OCI-M2 (cell line): ENCODE data around the gene SMG9.
"Not testable (repeated sequence)": the region's sequence is repeated elsewhere in the genome, so short reads cannot be mapped to it uniquely, and the experiment has no call there.

Experiments
- DNase-seq: peaks from one replicate; lab custom pipeline; 2025; ENCODE audit not compliant: unreplicated experiment; lab: John Stamatoyannopoulos, UW

The SMG9 gene

GRCh38 chr19:43780706-43781525 is 26.2 kb upstream of the SMG9 start, which contains the start of gene KCNN4:
KCNN4 (minus strand) TSS chr19:43780973; CDS start chr19:43780861, 112 bp downstream.
- DNase-seq, result no peak

- no peak for DNase-seq
Observed at GRCh38 chr19:43779820-43780219, 25.1 kb upstream of the SMG9 start.

- no peak for DNase-seq
Observed at GRCh38 chr19:43779147-43779819, 24.5 kb upstream of the SMG9 start.

- DNase-seq, result no peak
Observed at GRCh38 chr19:43778651-43779050, 23.9 kb upstream of the SMG9 start.

- DNase-seq, result peak; percentile 85
Observed at GRCh38 chr19:43777163-43777695, 22.5 kb upstream of the SMG9 start.

DNA sequence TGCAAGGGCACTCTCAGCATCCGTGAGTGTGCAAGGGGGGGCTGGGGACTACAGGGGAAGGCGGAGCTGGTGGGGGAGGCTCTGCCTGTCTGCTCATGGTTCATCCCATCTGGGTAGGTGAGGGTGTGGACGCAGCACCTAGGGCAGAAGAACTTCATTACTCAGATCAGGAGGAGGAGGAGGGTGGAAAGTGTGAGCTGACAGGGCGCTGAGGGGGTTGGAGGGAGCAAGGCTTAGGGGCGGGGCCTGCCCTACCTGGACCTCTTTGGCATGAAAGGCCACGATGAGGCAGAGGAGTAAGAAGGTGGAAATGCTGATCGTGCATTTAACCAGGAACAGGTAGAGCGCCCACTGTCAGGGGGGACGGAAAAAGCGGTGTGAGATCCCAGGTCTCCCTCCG is 21.5 kb upstream of the SMG9 start:
- DNase-seq, result no peak

GRCh38 chr19:43775299-43775890 is 20.6 kb upstream of the SMG9 start:
- no peak for DNase-seq

DNA sequence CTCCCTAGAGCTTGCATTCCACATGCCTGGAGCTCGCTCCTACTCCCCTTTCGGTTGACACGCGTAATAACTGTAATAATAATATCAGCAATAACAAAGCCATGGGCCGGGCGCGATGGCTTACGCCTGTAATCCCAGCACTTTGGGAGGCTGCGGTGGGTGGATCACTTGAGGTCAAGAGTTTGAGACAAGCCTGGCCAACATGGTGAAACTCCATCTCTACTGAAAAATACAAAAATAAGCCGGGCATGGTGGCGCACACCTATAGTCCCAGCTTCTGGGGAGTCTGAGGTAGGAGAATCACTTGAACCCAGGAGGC is 20.1 kb upstream of the SMG9 start:
- DNase-seq, result not testable (repeated sequence)

GRCh38 chr19:43774103-43774939 is 19.6 kb upstream of the SMG9 start:
- DNase-seq, result peak; percentile 62

DNA sequence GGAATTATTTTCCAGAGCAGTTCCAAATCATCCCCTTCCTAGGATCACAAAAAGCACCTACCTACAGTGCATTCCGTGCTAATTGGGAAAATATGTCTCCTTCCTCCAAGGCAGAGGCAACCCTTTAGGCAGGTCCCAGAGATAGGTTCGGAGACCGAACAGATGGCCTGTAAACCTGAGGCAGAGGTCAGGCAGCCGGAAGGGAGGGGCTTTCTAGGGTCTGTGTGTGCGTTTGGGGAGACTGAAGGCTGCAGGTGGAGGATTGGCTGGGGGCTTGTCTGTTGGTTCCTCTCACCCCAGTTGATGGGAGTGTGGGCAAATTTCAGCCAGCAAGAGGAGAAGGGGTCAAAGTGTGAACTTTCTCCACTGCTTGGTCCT is 19.0 kb upstream of the SMG9 start:
- DNase-seq, result no peak

DNA sequence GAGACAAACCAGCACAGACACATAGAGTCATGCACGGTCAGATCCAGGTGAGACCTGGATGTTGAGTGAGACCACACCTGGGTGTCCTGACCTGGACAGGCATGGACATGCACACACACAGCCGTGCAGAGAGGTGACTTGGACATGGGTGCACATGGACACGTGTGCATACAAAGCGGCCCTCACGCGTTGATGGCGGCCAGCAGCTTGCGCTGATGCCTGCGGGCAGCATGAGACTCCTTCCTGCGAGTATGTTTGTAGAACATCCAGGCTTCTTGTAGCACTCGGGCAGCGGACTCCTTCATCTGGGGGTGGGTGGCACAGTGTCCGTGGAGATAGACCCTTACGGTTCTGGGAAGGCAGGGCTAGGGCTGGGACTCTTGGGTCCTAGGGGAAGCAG is 14.5 kb upstream of the SMG9 start:
- no peak for DNase-seq

DNA sequence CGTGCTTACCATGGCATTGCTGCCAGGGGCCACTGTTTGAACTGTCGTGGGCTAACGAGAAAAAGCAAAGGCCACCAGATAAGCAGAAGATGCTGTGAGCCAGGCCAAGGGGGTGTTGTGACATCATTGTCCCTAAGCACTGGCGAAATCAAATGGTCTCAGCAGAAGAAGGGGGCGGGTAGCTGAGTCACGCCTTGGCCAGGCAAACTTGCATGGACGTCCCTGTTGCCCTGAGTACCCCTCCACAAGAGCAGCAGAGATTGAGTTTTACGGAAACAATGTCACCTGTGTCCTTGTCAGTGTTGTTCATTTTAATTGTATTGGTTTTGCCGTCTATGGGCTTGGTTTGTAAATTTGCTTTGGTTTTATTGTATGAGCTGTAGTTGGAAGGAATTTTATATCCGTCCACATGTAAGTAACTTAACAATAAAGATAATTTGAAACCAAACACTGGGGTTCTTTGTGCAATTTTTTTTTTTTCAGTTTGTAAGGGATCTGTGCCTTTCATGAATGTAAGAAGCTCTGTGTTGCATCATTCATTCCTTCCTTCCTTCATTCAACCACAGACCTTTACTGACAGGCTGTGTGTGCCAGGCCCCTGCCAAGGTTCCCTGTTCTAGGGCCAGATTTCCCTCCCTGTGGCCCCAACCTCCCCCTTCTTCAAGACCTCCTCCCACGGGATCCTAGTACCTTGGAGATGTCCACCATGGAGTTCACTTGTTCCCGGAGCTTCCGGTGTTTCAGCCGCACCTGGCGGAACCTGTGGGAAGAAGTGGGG is 13.7 kb upstream of the SMG9 start:
- DNase-seq, result no peak

- DNase-seq, result no peak
Observed at GRCh38 chr19:43767818-43768217, 13.1 kb upstream of the SMG9 start.

- no peak for DNase-seq
Observed at GRCh38 chr19:43767316-43767715, 12.6 kb upstream of the SMG9 start.

GRCh38 chr19:43766755-43767043 is 11.9 kb upstream of the SMG9 start:
- no peak for DNase-seq

DNA sequence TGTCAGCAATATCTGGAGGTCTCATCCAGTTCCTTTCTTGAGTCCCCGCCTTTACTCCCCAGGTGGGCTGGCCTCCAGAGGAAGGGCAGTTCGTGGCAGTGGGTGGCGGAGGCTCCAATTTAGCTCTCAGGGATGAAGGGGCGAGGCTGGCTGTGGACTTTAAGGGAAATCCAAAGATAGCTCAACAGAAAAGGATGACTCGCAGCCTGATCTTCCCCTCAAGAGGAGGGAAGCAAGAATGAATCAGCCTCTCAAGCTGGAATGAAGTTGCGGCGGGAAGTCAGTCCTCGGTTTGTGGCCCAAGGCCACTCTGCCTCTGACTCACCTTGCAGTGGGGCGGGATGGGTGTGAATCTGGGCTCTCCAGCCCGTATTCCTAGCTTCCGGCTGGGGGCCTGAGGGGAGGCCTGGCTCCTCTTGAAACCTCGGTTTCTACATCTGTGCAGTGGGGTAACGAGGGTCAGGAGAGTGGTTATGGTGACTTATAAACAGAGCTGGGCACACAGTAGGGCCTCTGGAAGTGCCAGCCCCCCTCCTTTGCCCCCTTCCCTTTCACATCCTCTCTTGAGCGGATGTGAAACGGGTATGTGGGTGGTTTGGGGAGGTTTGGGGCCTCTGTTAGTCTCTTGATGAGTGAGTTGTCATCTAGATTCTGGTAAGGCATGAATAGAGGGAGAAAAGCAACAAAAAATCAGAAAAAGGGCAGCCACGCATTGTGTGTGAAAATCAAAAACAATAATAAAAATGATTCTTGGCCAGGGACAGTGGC is 10.5 kb upstream of the SMG9 start:
- DNase-seq, result no peak

GRCh38 chr19:43764684-43765083 is 9.9 kb upstream of the SMG9 start:
- DNase-seq, result not testable (repeated sequence)

DNA sequence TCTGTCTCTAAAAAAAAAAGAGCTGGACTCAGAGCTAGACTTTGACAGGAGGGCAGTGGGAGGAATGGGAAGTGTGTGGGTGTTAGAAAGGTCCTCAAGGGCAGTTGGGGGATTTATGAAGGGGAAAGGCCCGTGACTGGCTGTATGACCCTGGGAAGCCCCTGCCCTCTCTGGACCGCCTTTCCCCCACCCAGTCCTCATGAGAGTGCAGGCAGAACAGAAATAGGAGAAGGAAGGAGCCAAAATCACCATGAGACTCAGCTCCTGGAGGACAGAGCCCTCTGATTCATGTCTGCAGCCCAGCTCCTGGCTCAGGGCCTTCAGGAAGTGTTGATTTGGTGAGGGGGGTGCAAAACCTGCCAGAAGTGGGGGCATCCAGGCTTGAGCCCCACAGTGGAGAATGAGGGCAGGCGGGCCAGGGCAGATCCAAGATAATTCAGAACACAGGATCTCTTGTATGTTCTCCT is 8.7 kb upstream of the SMG9 start:
- no peak for DNase-seq

GRCh38 chr19:43762814-43763213 is 8.1 kb upstream of the SMG9 start:
- DNase-seq, result no peak

- no peak for DNase-seq
Observed at GRCh38 chr19:43760941-43761340, 6.2 kb upstream of the SMG9 start.
